GM19328 (cell line): ENCODE measurements around the gene ATP11B.
"Not testable (repeated sequence)": the region's sequence is repeated elsewhere in the genome, so short reads cannot be mapped to it uniquely, and the experiment has no call there.

Experiments used
- ATAC-seq: cut with Tn5 transposase; IDR thresholded peaks from one replicate; pipeline ENCODE4 v1.9.1; 2021; ENCODE audit warnings: mild to moderate bottlenecking, moderate library complexity; ENCODE audit not compliant: unreplicated experiment

The ATP11B gene

DNA sequence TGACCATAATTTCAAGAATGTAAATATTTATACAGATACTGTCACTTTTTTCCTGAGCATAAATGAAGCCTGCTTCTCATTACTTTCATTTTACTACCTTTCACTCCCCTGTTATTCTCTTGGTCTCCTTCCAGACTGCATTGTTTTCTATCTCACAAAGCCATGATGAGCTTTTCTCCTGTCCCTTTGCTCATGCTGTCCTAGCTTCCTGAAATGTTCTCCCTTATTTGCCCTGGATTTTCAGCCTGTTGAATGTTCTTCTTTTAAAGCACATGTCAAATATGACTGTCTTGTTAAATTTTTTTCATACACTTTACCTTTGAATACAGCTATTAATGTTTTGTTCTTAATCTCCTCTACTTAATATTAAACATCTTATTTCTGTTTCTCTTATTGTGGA lies 31.7 kb downstream of the ATP11B start:
- ATAC-seq: no peak

- ATAC-seq: no peak
Measured at GRCh38 chr3:182829761-182830405, 36.6 kb downstream of the ATP11B start.

GRCh38 chr3:182837855-182838454 lies 44.7 kb downstream of the ATP11B start:
- ATAC-seq: no peak

- no peak for ATAC-seq
Measured at GRCh38 chr3:182843478-182843877, 50.2 kb downstream of the ATP11B start.

DNA sequence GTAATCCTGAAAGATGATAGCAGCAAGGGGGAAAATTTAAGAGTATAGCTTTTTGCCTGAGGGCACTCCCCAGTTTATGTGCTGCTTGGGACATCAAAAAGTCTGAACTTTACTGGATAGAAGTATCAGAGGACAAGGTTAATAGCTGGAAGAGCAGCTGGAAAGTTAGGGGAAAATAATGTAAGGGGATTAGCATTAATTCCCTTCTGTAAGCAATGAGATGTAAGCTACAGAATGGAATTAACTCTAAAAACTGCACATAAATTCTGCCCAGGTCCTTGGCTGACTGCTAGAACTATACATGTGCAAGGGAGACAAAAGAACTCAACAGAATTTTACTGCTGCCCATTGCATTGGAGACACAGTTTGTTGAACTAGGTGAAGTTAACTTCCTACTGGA lies 55.6 kb downstream of the ATP11B start:
- no peak for ATAC-seq

- ATAC-seq: no peak
Measured at GRCh38 chr3:182855076-182855475, 61.8 kb downstream of the ATP11B start.

- ATAC-seq: no peak
Measured at GRCh38 chr3:182861348-182861747, 68.0 kb downstream of the ATP11B start.

- no peak for ATAC-seq
Measured at GRCh38 chr3:182862159-182862860, 69.0 kb downstream of the ATP11B start.

DNA sequence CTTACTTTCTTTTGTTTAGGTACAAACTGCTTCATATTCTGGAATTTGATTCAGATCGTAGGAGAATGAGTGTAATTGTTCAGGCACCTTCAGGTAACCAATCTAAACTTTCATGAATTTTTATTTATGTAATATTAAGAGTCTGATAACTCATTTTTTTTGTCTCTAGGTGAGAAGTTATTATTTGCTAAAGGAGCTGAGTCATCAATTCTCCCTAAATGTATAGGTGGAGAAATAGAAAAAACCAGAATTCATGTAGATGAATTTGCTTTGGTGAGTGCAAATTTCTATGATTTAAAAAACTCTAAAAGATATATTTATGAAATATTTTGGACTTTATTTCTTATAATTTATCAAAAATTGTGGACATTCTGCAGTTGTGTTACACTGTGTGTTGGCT lies 75.8 kb downstream of the ATP11B start:
- no peak for ATAC-seq

GRCh38 chr3:182870917-182871316 lies 77.6 kb downstream of the ATP11B start:
- ATAC-seq: not testable (repeated sequence)

GRCh38 chr3:182879031-182879611 lies 85.8 kb downstream of the ATP11B start:
- ATAC-seq: no peak

DNA sequence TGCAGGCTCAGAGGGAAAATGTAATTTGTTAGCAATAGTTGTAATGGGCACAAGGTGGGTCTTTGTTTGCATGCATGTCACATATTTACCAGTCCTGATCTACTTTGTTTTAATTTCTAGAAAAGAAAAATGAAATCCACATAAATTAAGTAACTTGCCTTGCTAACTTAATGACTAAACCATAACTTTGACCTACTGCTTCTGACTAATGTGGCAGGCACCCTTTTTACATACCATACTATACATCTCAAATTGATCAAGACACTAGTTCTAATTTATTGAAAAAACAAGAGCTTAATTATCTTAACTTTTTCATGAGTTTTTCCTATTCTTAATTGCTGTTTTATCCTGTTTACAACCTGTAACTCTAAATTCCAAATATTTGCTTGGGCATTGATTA lies 93.2 kb downstream of the ATP11B start:
- ATAC-seq: no peak

GRCh38 chr3:182889948-182890629 lies 96.8 kb downstream of the ATP11B start:
- no peak for ATAC-seq

- no peak for ATAC-seq
Measured at GRCh38 chr3:182891364-182891763, 98.1 kb downstream of the ATP11B start.

DNA sequence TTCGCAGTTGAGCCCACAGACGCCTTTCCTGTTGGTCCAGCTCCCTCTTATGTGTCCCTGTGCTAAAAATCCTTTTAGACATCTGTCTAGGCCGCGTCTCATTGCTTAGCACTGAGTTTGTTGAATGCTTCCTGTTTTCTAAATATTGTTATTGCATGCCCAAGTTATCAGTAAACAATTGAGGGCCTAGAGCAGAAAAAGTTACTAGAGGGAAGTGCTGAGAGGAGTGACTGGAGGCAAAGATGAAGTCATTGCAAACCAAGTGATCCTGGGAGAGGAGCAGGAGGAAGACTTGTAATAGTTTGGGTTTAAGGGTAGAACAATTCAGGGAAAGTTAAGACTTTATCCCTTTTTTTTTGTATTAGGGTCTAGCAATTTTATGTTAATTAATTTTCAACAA lies 98.9 kb downstream of the ATP11B start:
- ATAC-seq: no peak

GRCh38 chr3:182895513-182896112 lies 102.3 kb downstream of the ATP11B start:
- ATAC-seq: no peak

- no peak for ATAC-seq
Measured at GRCh38 chr3:182896553-182896952, 103.2 kb downstream of the ATP11B start.

GRCh38 chr3:182902236-182902635 lies 108.9 kb downstream of the ATP11B start:
- no peak for ATAC-seq

- ATAC-seq: no peak
Measured at GRCh38 chr3:182904164-182904563, 110.9 kb downstream of the ATP11B start.

- ATAC-seq: no peak
Measured at GRCh38 chr3:182905623-182906022, 112.3 kb downstream of the ATP11B start.

DNA sequence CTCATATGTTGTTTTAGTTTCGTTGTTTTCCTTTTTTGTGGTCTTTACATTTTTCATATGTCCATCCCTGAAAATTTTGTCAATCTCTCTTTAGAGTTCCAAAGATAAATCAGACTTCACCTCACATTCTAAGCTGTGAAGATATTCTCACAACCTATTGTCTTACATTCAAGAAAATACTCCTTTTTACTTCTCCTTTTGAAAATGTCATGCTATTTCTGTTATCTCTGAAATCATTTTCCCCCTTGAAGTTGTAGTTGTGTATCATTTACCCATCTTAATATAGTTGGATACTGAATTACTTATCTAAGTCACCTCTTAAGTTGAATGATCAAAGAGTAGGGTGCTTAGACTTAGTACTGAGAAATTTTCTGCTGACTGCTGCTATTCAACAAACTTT lies 112.7 kb downstream of the ATP11B start:
- no peak for ATAC-seq
